NT2/D1 (cell line): Measurements from ENCODE around the gene CHCHD6.

Experiments
- YY1 ChIP-seq: IDR thresholded peaks from 2 replicates; pipeline ENCODE4 v1.6.1; 2011; ENCODE audit not compliant: insufficient read length, insufficient read depth
- ZNF274 ChIP-seq: IDR thresholded peaks from 2 replicates; pipeline ENCODE4 v1.6.1; 2011; ENCODE audit warnings: mild to moderate bottlenecking, low read depth, low read length

DNA sequence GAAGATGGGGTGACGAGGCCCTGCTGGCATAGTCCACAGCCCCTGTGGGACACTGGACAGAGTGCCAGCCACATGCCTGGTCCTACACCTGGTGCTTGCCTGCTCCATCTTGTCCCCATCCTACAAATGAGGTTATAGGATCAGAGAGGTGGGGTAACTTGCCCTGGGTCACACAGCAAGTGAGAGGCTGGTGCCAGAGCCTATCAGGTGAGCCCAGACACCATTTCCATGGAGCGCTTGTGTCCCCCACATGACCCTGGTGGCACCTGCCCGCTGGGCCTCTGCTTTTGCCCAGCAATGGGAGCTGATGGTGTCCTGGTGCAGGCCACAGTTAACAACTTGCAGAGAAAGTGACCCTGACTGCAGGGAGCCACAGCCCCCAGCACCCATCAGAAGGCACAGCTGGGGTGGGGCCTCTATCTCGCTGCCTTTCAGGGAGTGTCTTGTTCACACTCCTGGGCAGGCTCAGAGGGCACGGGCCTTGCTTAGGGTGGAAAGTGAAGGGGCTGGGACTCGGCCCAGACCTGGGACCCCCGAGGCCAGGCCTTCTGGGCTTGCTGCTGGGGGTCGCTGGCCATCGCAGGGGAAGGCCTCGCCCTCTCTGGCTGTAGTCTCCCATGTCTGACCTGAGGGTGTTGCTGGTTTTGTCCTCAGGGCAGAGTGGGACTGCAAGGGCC is 286.1 kb downstream of the CHCHD6 start:
- TF ChIP-seq YY1, result no peak
- no peak for TF ChIP-seq ZNF274
